Right lobe of liver (tissue), 4 donors: ENCODE data around the gene PFN3.

Experiments
- CTCF ChIP-seq, 4 donors: fragments of 200-600 bp in 3 of 4; fragments of 450-650 bp in 1 of 4; IDR thresholded peaks; one replicate each; pipeline versions ENCODE4 v1.5.1 to v1.8.0; 2016 to 2022; ENCODE audit warnings: antibody characterized with exemption in 4 of 4, mild to moderate bottlenecking in 2 of 4
- POLR2A ChIP-seq: fragments of 450-650 bp; IDR thresholded peaks from one replicate; pipeline ENCODE4 v1.6.1; 2017; ENCODE audit warnings: antibody characterized with exemption, mild to moderate bottlenecking
- donor health status: DM: no; HTN: no; CAD: no.
- donor health status: DM: no; HTN: no; CAD: no.
- donor health status: DM: no; HTN: yes; CAD: no.

GRCh38 chr5:177428574-177429217, 28.2 kb upstream of the PFN3 start:
- no peak for TF ChIP-seq CTCF (IDR thresholded peaks at IDR 0.05)
- TF ChIP-seq POLR2A: no peak
